ENCODE results near the gene PSMD6.

PSMD6 gene

GRCh38 chr3:64056606-64057180 lies 33.4 kb upstream of the PSMD6 start:
- no peaks in the 10 kb centered on the region for H3K36me3 ChIP-seq (ENCODE audit: control insufficient read depth in 1 of 2, insufficient read depth in 2 of 2, low read length in 2 of 2)
- no peak overlapping the region for H3K4me3 ChIP-seq (ENCODE audit: low read depth in 1 of 2, low read length in 2 of 2)
- H3K4me1 ChIP-seq (ENCODE audit: control insufficient read depth in 1 of 2, insufficient read depth in 2 of 2, low read length in 2 of 2): no peaks in the 10 kb centered on the region
- H3K27me3 ChIP-seq (ENCODE audit: low read depth, low read length): no peaks in the 10 kb centered on the region
- no peak overlapping the region for H3K27ac ChIP-seq (ENCODE audit: low read length)
- no peaks in the 10 kb centered on the region for H3K9me3 ChIP-seq (ENCODE audit: control insufficient read depth in 1 of 2, low read length in 2 of 2)

GRCh38 chr3:64055076-64055475 lies 31.8 kb upstream of the PSMD6 start:
- Histone ChIP-seq H3K27ac (ENCODE audit: low read length) (no peak overlapping the region), H3K9me3 (ENCODE audit: control insufficient read depth in 1 of 2, low read length in 2 of 2) (no peaks in the 10 kb centered on the region), H3K27me3 (ENCODE audit: low read depth, low read length) (no peaks in the 10 kb centered on the region), H3K4me1 (ENCODE audit: control insufficient read depth in 1 of 2, insufficient read depth in 2 of 2, low read length in 2 of 2) (no peaks in the 10 kb centered on the region), H3K36me3 (ENCODE audit: control insufficient read depth in 1 of 2, insufficient read depth in 2 of 2, low read length in 2 of 2) (no peaks in the 10 kb centered on the region), H3K4me3 (ENCODE audit: low read depth in 1 of 2, low read length in 2 of 2) (no peak overlapping the region)

GRCh38 chr3:64054488-64054887 lies 31.2 kb upstream of the PSMD6 start:
- Histone ChIP-seq H3K4me1 (ENCODE audit: control insufficient read depth in 1 of 2, insufficient read depth in 2 of 2, low read length in 2 of 2) (no peaks in the 10 kb centered on the region), H3K27ac (ENCODE audit: low read length) (no peak overlapping the region), H3K4me3 (ENCODE audit: low read depth in 1 of 2, low read length in 2 of 2) (no peak overlapping the region), H3K9me3 (ENCODE audit: control insufficient read depth in 1 of 2, low read length in 2 of 2) (no peaks in the 10 kb centered on the region), H3K27me3 (ENCODE audit: low read depth, low read length) (no peaks in the 10 kb centered on the region), H3K36me3 (ENCODE audit: control insufficient read depth in 1 of 2, insufficient read depth in 2 of 2, low read length in 2 of 2) (no peaks in the 10 kb centered on the region)

- Histone ChIP-seq H3K27me3 (ENCODE audit: low read depth, low read length) (no peaks in the 10 kb centered on the region), H3K4me1 (ENCODE audit: control insufficient read depth in 1 of 2, insufficient read depth in 2 of 2, low read length in 2 of 2) (no peaks in the 10 kb centered on the region), H3K4me3 (ENCODE audit: low read depth in 1 of 2, low read length in 2 of 2) (no peak overlapping the region), H3K36me3 (ENCODE audit: control insufficient read depth in 1 of 2, insufficient read depth in 2 of 2, low read length in 2 of 2) (no peaks in the 10 kb centered on the region), H3K27ac (ENCODE audit: low read length) (no peak overlapping the region), H3K9me3 (ENCODE audit: control insufficient read depth in 1 of 2, low read length in 2 of 2) (no peaks in the 10 kb centered on the region)
Observed at GRCh38 chr3:64053581-64053980, 30.3 kb upstream of the PSMD6 start.

DNA sequence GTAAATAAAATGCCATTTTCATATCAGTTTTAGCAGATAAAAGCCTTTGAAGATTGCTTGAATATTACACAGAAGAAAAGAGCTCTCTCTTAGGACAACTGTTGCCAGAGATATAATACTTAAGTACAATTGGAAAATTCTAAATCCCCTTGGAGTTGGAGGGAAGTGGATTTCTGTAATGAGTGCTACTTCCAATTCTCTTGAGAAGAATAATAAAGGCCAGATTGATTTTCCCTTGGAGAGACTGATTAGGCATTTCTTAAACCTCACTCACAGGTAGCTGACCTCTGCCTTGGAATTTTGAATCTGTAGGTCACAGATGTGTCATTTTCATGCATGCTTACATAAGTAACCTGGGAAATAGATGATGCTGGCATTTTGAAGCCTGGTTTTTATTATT lies 29.8 kb upstream of the PSMD6 start:
- no peaks in the 10 kb centered on the region for H3K27me3 ChIP-seq (ENCODE audit: low read depth, low read length)
- H3K9me3 ChIP-seq (ENCODE audit: control insufficient read depth in 1 of 2, low read length in 2 of 2): no peaks in the 10 kb centered on the region
- no peaks in the 10 kb centered on the region for H3K36me3 ChIP-seq (ENCODE audit: control insufficient read depth in 1 of 2, insufficient read depth in 2 of 2, low read length in 2 of 2)
- no peak overlapping the region for H3K27ac ChIP-seq (ENCODE audit: low read length)
- H3K4me1 ChIP-seq (ENCODE audit: control insufficient read depth in 1 of 2, insufficient read depth in 2 of 2, low read length in 2 of 2): no peaks in the 10 kb centered on the region
- no peak overlapping the region for H3K4me3 ChIP-seq (ENCODE audit: low read depth in 1 of 2, low read length in 2 of 2)

- Histone ChIP-seq H3K4me3 (ENCODE audit: low read depth in 1 of 2, low read length in 2 of 2) (no peak overlapping the region), H3K36me3 (ENCODE audit: control insufficient read depth in 1 of 2, insufficient read depth in 2 of 2, low read length in 2 of 2) (no peaks in the 10 kb centered on the region), H3K27me3 (ENCODE audit: low read depth, low read length) (no peaks in the 10 kb centered on the region), H3K27ac (ENCODE audit: low read length) (no peak overlapping the region), H3K4me1 (ENCODE audit: control insufficient read depth in 1 of 2, insufficient read depth in 2 of 2, low read length in 2 of 2) (no peaks in the 10 kb centered on the region), H3K9me3 (ENCODE audit: control insufficient read depth in 1 of 2, low read length in 2 of 2) (no peaks in the 10 kb centered on the region)
Observed at GRCh38 chr3:64049832-64050231, 26.5 kb upstream of the PSMD6 start.

- H3K4me1 ChIP-seq (ENCODE audit: control insufficient read depth in 1 of 2, insufficient read depth in 2 of 2, low read length in 2 of 2): no peaks in the 10 kb centered on the region
- H3K27me3 ChIP-seq (ENCODE audit: low read depth, low read length): no peaks in the 10 kb centered on the region
- no peaks in the 10 kb centered on the region for H3K36me3 ChIP-seq (ENCODE audit: control insufficient read depth in 1 of 2, insufficient read depth in 2 of 2, low read length in 2 of 2)
- H3K9me3 ChIP-seq (ENCODE audit: control insufficient read depth in 1 of 2, low read length in 2 of 2): no peaks in the 10 kb centered on the region
- no peak overlapping the region for H3K4me3 ChIP-seq (ENCODE audit: low read depth in 1 of 2, low read length in 2 of 2)
- H3K27ac ChIP-seq (ENCODE audit: low read length): no peak overlapping the region
Observed at GRCh38 chr3:64049136-64049535, 25.8 kb upstream of the PSMD6 start.

- Histone ChIP-seq H3K4me1 (ENCODE audit: control insufficient read depth in 1 of 2, insufficient read depth in 2 of 2, low read length in 2 of 2) (no peaks in the 10 kb centered on the region), H3K27ac (ENCODE audit: low read length) (no peak overlapping the region), H3K36me3 (ENCODE audit: control insufficient read depth in 1 of 2, insufficient read depth in 2 of 2, low read length in 2 of 2) (no peaks in the 10 kb centered on the region)
Observed at GRCh38 chr3:64048631-64049061, 25.4 kb upstream of the PSMD6 start.

DNA sequence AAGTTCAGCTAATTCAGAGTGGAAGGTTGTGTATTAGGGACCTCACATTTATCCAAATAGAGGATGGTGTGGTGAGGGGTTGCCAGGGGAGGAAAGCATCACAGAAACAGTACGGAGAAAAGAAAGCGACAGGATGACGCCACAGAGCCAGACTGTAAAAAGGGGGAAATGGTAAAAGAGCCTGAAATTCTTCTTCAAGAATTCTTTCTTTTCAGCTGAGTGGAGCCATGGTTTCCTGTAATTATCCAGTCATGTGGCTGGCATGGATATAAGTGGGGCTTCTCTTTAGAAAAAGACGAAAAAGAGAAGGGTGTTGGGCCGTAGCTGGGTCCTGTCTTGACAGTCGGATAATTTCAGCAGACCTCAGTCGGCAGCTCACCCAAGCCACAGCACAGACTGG lies 24.5 kb upstream of the PSMD6 start:
- no peak overlapping the region for H3K27ac ChIP-seq (ENCODE audit: low read length)
- no peak overlapping the region for H3K4me3 ChIP-seq (ENCODE audit: low read depth in 1 of 2, low read length in 2 of 2)
- H3K36me3 ChIP-seq (ENCODE audit: control insufficient read depth in 1 of 2, insufficient read depth in 2 of 2, low read length in 2 of 2): no peaks in the 10 kb centered on the region
- no peaks in the 10 kb centered on the region for H3K4me1 ChIP-seq (ENCODE audit: control insufficient read depth in 1 of 2, insufficient read depth in 2 of 2, low read length in 2 of 2)
- H3K27me3 ChIP-seq (ENCODE audit: low read depth, low read length): no peaks in the 10 kb centered on the region
- H3K9me3 ChIP-seq (ENCODE audit: control insufficient read depth in 1 of 2, low read length in 2 of 2): no peaks in the 10 kb centered on the region

More at GRCh38 chr3:64048631-64049061, 25.4 kb upstream of the PSMD6 start:
- Histone ChIP-seq H3K27me3 (ENCODE audit: low read depth, low read length) (no peaks in the 10 kb centered on the region), H3K4me3 (ENCODE audit: low read depth in 1 of 2, low read length in 2 of 2) (no peak overlapping the region), H3K9me3 (ENCODE audit: control insufficient read depth in 1 of 2, low read length in 2 of 2) (no peaks in the 10 kb centered on the region)

- no peak overlapping the region for H3K4me3 ChIP-seq (ENCODE audit: low read depth in 1 of 2, low read length in 2 of 2)
- H3K27ac ChIP-seq (ENCODE audit: low read length): no peak overlapping the region
- no peaks in the 10 kb centered on the region for H3K36me3 ChIP-seq (ENCODE audit: control insufficient read depth in 1 of 2, insufficient read depth in 2 of 2, low read length in 2 of 2)
- no peaks in the 10 kb centered on the region for H3K27me3 ChIP-seq (ENCODE audit: low read depth, low read length)
- no peaks in the 10 kb centered on the region for H3K9me3 ChIP-seq (ENCODE audit: control insufficient read depth in 1 of 2, low read length in 2 of 2)
- H3K4me1 ChIP-seq (ENCODE audit: control insufficient read depth in 1 of 2, insufficient read depth in 2 of 2, low read length in 2 of 2): no peaks in the 10 kb centered on the region
Observed at GRCh38 chr3:64046996-64047594, 23.8 kb upstream of the PSMD6 start.

DNA sequence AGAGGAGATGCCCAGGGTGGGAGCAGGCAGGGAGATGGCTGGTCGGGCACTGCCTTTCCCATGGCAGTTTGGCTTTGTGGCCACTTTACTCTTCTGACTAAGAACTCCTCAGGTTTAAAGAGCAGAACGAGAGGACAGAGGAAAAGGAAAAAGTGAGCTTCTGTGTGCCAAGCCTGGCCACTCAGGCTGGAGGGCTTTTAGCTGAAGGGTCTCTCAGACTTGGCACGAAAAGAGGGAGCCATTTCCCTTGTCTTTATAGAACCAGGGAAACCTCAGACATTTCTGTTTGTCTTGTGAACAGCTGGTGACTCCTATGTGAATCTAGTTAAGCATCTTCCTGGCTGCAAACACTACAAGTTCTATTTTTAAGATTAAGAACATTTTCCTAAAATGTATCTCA lies 23.3 kb upstream of the PSMD6 start:
- H3K27me3 ChIP-seq (ENCODE audit: low read depth, low read length): no peaks in the 10 kb centered on the region
- H3K36me3 ChIP-seq (ENCODE audit: control insufficient read depth in 1 of 2, insufficient read depth in 2 of 2, low read length in 2 of 2): no peaks in the 10 kb centered on the region
- H3K4me1 ChIP-seq (ENCODE audit: control insufficient read depth in 1 of 2, insufficient read depth in 2 of 2, low read length in 2 of 2): no peaks in the 10 kb centered on the region
- H3K27ac ChIP-seq (ENCODE audit: low read length): no peak overlapping the region
- H3K9me3 ChIP-seq (ENCODE audit: control insufficient read depth in 1 of 2, low read length in 2 of 2): no peaks in the 10 kb centered on the region
- no peak overlapping the region for H3K4me3 ChIP-seq (ENCODE audit: low read depth in 1 of 2, low read length in 2 of 2)

DNA sequence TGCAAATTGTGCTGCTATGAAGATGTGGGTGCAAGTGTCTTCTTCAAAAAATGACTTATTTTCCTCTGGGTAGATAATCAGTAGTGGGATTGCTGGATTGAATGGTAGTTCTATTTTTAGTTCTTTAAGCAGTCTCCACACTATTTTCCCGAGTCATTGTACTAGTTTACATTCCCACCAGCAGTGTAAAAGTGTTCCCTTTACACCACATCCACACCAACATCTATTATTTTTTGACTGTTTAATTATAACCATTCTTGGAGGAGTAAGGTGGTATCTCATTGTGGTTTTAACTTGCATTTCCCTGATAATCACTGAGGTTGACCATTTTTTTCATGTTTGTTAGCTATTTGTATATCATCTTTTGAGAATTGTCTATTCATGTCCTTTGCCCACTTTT lies 19.7 kb upstream of the PSMD6 start:
- Histone ChIP-seq H3K27me3 (ENCODE audit: low read depth, low read length) (no peaks in the 10 kb centered on the region), H3K4me1 (ENCODE audit: control insufficient read depth in 1 of 2, insufficient read depth in 2 of 2, low read length in 2 of 2) (no peaks in the 10 kb centered on the region), H3K27ac (ENCODE audit: low read length) (no peak overlapping the region), H3K9me3 (ENCODE audit: control insufficient read depth in 1 of 2, low read length in 2 of 2) (no peaks in the 10 kb centered on the region), H3K36me3 (ENCODE audit: control insufficient read depth in 1 of 2, insufficient read depth in 2 of 2, low read length in 2 of 2) (no peaks in the 10 kb centered on the region), H3K4me3 (ENCODE audit: low read depth in 1 of 2, low read length in 2 of 2) (no peak overlapping the region)
